Large intestine (tissue), 3 donors: Measurements from ENCODE around the gene SENP7. TPM values are rescaled to one million over a fixed set of nuclear protein-coding genes. Genes with fewer than 3 reads are reported as not detected.

Experiments
- DNase-seq, 2 donors: peaks; one replicate each; pipeline versions ENCODE4 v3.0.0 to v3.0.0-alpha.2; 2013
- H3K27ac ChIP-seq: one replicate; pipeline ENCODE4 v1.5.1; 2013; ENCODE audit warnings: low read length
- H3K27me3 ChIP-seq: 2 replicates; pipeline ENCODE4 v1.6.1; 2013; ENCODE audit warnings: low read length; ENCODE audit not compliant: control insufficient read depth, insufficient read depth
- H3K36me3 ChIP-seq: 2 replicates; pipeline ENCODE4 v1.6.1; 2013; ENCODE audit warnings: low read length; ENCODE audit not compliant: control insufficient read depth, insufficient read depth
- H3K4me1 ChIP-seq: one replicate; pipeline ENCODE4 v1.6.1; 2013; ENCODE audit warnings: low read length; ENCODE audit not compliant: control insufficient read depth, insufficient read depth
- H3K4me3 ChIP-seq: one replicate; pipeline ENCODE4 v1.5.1; 2013; ENCODE audit warnings: low read length
- H3K9me3 ChIP-seq: one replicate; pipeline ENCODE4 v1.6.1; 2013; ENCODE audit warnings: mild to moderate bottlenecking, low read depth, low read length, moderate library complexity; ENCODE audit not compliant: control insufficient read depth
- WGBS: methylation state at CpG from one replicate; pipeline ENCODE4 v1.1.5; 2013; ENCODE audit warnings: low lambda C conversion rate; ENCODE audit not compliant: insufficient coverage; 5-methylcytosine and 5-hydroxymethylcytosine counted together
- polyA plus RNA-seq: library from polyadenylated mRNA; unstranded; fragments of 120-200 nt; gene quantifications from one replicate; pipeline ENCODE4 v1.2.1, GENCODE V29; 2013

The SENP7 gene
- polyA plus RNA-seq, 1 donor, result 41.1 TPM

GRCh38 chr3:101521211-101521701 lies 8.2 kb upstream of the SENP7 start:
- Histone ChIP-seq H3K27me3 (peaks cover 8% of the 10 kb centered on the region), H3K4me1 (peaks cover 6% of the 10 kb centered on the region), H3K36me3 (no peaks in the 10 kb centered on the region), H3K9me3 (no peaks in the 10 kb centered on the region), H3K27ac (no peak overlapping the region), H3K4me3 (no peak overlapping the region)
- WGBS, result no CpG with 5 or more reads among the region's 4 CpGs
- DNase-seq, result no peak

GRCh38 chr3:101519685-101520365 lies 6.8 kb upstream of the SENP7 start:
- Histone ChIP-seq H3K4me3 (no peak overlapping the region), H3K27me3 (peaks cover 8% of the 10 kb centered on the region), H3K9me3 (no peaks in the 10 kb centered on the region), H3K36me3 (no peaks in the 10 kb centered on the region), H3K4me1 (peaks cover 6% of the 10 kb centered on the region), H3K27ac (peak overlapping the region; percentile 19)
- WGBS, result 60% methylated on average over 2 of the region's 6 CpGs
- peak; percentile 15 to 62 for DNase-seq

DNA sequence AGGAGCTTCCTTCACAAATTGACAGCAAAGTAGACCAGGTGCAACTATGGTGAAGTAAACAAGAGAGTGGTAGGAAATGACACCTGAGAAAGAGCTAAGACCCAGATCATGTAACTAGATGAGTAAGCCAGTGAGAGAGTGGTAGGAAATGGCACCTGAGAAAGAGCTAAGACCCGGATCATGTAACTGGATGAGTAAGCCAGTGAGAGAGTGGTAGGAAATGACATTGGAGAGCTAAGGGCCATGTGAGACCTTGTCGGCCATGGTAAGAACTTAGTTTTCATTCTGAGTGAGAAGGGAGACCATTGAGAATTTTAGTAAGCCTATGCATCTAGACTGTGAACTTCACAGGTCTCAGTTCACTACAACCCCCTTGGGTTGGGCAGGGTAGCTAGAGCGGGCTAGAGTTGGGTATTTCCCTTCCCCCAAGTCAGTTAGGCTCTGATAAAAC lies 5.4 kb upstream of the SENP7 start:
- WGBS, result no CpG with 5 or more reads among the region's 3 CpGs
- Histone ChIP-seq H3K4me3 (no peak overlapping the region), H3K9me3 (no peaks in the 10 kb centered on the region), H3K27me3 (peaks cover 8% of the 10 kb centered on the region), H3K36me3 (no peaks in the 10 kb centered on the region), H3K27ac (no peak overlapping the region), H3K4me1 (peaks cover 6% of the 10 kb centered on the region)
- no peak for DNase-seq

GRCh38 chr3:101513419-101513986 lies 491 bp upstream of the SENP7 start:
- 77% methylated on average over 4 of the region's 12 CpGs for WGBS

DNA sequence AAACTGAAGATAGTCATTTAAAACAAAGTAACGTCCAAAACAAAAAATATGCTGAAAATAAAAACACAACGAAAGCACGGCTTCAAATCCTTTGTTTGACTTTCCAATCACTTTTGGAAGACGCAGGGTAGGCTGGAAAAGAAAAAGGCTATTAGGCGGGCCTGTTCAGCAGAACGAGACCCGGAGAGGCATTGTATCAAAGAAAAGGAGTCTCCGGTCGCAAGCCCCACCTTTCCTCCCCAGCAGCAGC lies 691 bp downstream of the SENP7 start:
- no peak for DNase-seq

More at GRCh38 chr3:101513419-101513986, 491 bp upstream of the SENP7 start:
- Histone ChIP-seq H3K36me3 (no peaks in the 10 kb centered on the region), H3K27me3 (peaks cover 5% of the 10 kb centered on the region), H3K4me1 (no peaks in the 10 kb centered on the region), H3K4me3 (peak overlapping the region; percentile 69), H3K9me3 (no peaks in the 10 kb centered on the region), H3K27ac (peak overlapping the region; percentile 91)
- no peak for DNase-seq

DNA sequence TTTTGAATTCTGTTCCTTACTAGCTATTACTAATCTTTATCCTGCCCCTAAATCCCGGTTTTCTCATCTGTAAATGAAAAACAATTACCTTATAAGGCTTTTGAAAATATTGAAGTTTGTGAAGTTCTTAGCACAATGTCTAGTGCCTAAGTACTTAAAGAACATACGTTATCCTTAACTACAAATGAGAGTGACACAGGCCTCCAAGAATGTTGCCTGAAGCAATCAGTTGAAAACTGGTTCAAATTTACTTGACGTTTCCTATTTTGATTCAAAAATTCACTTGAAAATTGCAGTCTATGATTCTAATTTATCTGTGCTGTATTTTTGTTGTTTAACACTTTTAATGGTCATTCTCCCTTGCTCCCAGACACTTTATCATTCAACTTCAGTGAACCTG lies 3.2 kb downstream of the SENP7 start:
- Histone ChIP-seq H3K27ac (no peak overlapping the region), H3K36me3 (peaks cover under 1% of the 10 kb centered on the region), H3K27me3 (no peaks in the 10 kb centered on the region), H3K4me1 (no peaks in the 10 kb centered on the region), H3K4me3 (no peak overlapping the region), H3K9me3 (no peaks in the 10 kb centered on the region)
- DNase-seq, result no peak
- 80% methylated on average over 1 of the region's 3 CpGs for WGBS

More for the DNA sequence above, 691 bp downstream of the SENP7 start:
- H3K27me3 ChIP-seq, result no peaks in the 10 kb centered on the region
- H3K9me3 ChIP-seq, result no peaks in the 10 kb centered on the region
- WGBS, result 3% methylated on average over 6 of the region's 9 CpGs
- peak overlapping the region; percentile 69 for H3K4me3 ChIP-seq
- no peaks in the 10 kb centered on the region for H3K4me1 ChIP-seq
- H3K36me3 ChIP-seq, result no peaks in the 10 kb centered on the region
- peak overlapping the region; percentile 91 for H3K27ac ChIP-seq

GRCh38 chr3:101509281-101509680 lies 3.7 kb downstream of the SENP7 start:
- Histone ChIP-seq H3K9me3 (no peaks in the 10 kb centered on the region), H3K36me3 (peaks cover 3% of the 10 kb centered on the region), H3K27ac (no peak overlapping the region), H3K27me3 (no peaks in the 10 kb centered on the region), H3K4me1 (no peaks in the 10 kb centered on the region), H3K4me3 (no peak overlapping the region)
- no peak for DNase-seq
- 89% methylated on average over 3 of the region's 3 CpGs for WGBS

- H3K27me3 ChIP-seq, result no peaks in the 10 kb centered on the region
- no peak for DNase-seq
- H3K36me3 ChIP-seq, result peaks cover 5% of the 10 kb centered on the region
- no peaks in the 10 kb centered on the region for H3K9me3 ChIP-seq
- no peaks in the 10 kb centered on the region for H3K4me1 ChIP-seq
- H3K27ac ChIP-seq, result no peak overlapping the region
- H3K4me3 ChIP-seq, result no peak overlapping the region
- 83% methylated on average over 1 of the region's 3 CpGs for WGBS
These were observed 11.2 kb downstream of the SENP7 start for GRCh38 chr3:101501783-101502182.

DNA sequence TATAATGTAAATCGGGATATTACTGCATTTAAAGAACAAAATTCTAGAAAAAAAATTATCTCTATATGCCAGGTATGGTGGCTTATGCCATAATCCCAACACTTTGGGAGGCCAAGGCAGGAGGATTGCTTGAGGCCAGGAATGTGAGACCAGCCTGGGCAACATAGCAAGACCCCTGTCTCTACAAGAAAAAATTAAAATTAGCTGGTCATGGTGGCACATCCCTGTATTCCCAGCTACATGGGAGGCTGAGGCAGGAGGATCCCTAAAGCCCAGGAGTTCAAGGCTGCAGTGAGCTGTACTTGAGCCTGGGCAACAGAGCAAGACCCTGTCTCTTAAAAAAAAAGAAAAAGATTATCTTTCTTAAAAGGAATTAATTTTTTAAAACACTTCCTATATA lies 12.8 kb downstream of the SENP7 start:
- DNase-seq, result no peak

DNA sequence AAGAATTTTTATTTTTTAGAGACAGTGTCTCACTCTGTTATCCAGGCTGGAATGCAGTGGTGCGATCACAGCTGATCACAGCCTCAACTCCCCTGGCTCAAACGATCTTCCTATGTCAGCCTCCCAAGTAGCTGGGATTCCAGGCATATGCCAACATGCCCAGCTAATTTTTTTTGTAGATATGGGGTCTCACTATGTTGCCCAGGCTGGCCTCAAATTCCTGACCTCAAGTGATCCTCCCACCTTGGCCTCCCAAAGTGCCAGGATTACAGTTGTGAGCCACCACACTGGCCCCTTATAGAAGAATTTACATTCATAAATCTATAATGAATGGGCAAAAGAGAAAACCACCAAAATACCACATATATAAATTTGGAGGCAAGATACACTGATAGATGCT lies 15.2 kb downstream of the SENP7 start:
- Histone ChIP-seq H3K36me3 (peaks cover 6% of the 10 kb centered on the region), H3K4me1 (no peaks in the 10 kb centered on the region), H3K27ac (no peak overlapping the region), H3K27me3 (no peaks in the 10 kb centered on the region), H3K9me3 (no peaks in the 10 kb centered on the region), H3K4me3 (no peak overlapping the region)
- WGBS, result no CpG with 5 or more reads among the region's 2 CpGs
- DNase-seq, result no peak

More for the DNA sequence above, 12.8 kb downstream of the SENP7 start:
- H3K9me3 ChIP-seq, result no peaks in the 10 kb centered on the region
- no peak overlapping the region for H3K27ac ChIP-seq
- 100% methylated on average over 1 of the region's 1 CpG for WGBS
- H3K4me3 ChIP-seq, result no peak overlapping the region
- H3K4me1 ChIP-seq, result no peaks in the 10 kb centered on the region
- no peaks in the 10 kb centered on the region for H3K27me3 ChIP-seq
- peaks cover 7% of the 10 kb centered on the region for H3K36me3 ChIP-seq

DNA sequence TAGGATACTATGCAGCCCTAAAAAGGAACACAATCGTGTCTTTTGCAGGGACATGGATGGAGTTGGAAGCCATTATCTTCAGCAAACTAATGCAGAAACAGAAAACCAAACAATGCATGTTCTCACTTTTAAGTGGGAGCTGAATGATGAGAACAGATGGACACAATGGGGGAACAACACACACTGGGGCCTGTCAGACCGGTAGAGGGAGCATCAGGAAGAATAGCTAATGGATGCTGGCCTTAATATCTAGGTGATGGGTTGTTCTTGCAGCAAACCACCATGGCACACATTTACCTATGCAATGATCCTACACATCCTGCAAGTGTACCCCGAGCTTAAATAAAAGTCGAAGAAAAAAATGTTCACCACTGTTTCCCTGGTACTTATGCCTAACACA lies 17.5 kb downstream of the SENP7 start:
- DNase-seq, result no peak
- no peak overlapping the region for H3K4me3 ChIP-seq
- no peaks in the 10 kb centered on the region for H3K4me1 ChIP-seq
- H3K9me3 ChIP-seq, result no peaks in the 10 kb centered on the region
- peaks cover 17% of the 10 kb centered on the region for H3K36me3 ChIP-seq
- no peak overlapping the region for H3K27ac ChIP-seq
- no peaks in the 10 kb centered on the region for H3K27me3 ChIP-seq
- WGBS, result 100% methylated on average over 1 of the region's 4 CpGs
